HUDEP-2 (cell line): Measurements from ENCODE around the gene ART1.

Experiments used
- DNase-seq, 76 experiments: peaks; one replicate each; lab custom pipeline; 2025; ENCODE audit not compliant: unreplicated experiment in 76 of 76; lab: John Stamatoyannopoulos, UW

Gene ART1

GRCh38 chr11:3662856-3663255 lies 17.9 kb downstream of the ART1 start:
- DNase-seq, result no peak

- no peak for DNase-seq
Observed at GRCh38 chr11:3664032-3664630, 19.2 kb downstream of the ART1 start.

- DNase-seq, result no peak
Observed at GRCh38 chr11:3665336-3666022, 20.6 kb downstream of the ART1 start.

GRCh38 chr11:3666023-3666530 lies 21.1 kb downstream of the ART1 start:
- no peak for DNase-seq

GRCh38 chr11:3667149-3668035 lies 22.5 kb downstream of the ART1 start:
- DNase-seq, result no peak

GRCh38 chr11:3669128-3669527 lies 24.2 kb downstream of the ART1 start:
- no peak for DNase-seq

GRCh38 chr11:3669742-3670183 lies 24.8 kb downstream of the ART1 start:
- DNase-seq, result no peak

GRCh38 chr11:3671334-3672254 lies 26.7 kb downstream of the ART1 start, which contains the start of gene CHRNA10:
Gene CHRNA10 (minus strand): TSS chr11:3671384. CDS start chr11:3671312, 72 bp downstream.
- DNase-seq, result no peak

GRCh38 chr11:3674189-3674588 lies 29.3 kb downstream of the ART1 start:
- no peak for DNase-seq

- DNase-seq, result no peak
Observed at GRCh38 chr11:3675971-3676370, 31.0 kb downstream of the ART1 start.

- no peak for DNase-seq
Observed at GRCh38 chr11:3679077-3679476, 34.1 kb downstream of the ART1 start.

GRCh38 chr11:3683039-3683438 lies 38.1 kb downstream of the ART1 start:
- DNase-seq, result no peak

- DNase-seq, result no peak
Observed at GRCh38 chr11:3684129-3684818, 39.3 kb downstream of the ART1 start.

- DNase-seq, result peak in 21 of 76 experiments; percentile 4 to 53 (median 19)
Observed at GRCh38 chr11:3684819-3685172, 39.9 kb downstream of the ART1 start.

- no peak for DNase-seq
Observed at GRCh38 chr11:3685923-3686322, 41.0 kb downstream of the ART1 start.

GRCh38 chr11:3686751-3687150 lies 41.8 kb downstream of the ART1 start:
- no peak for DNase-seq

- DNase-seq, result no peak
Observed at GRCh38 chr11:3700410-3700809, 55.5 kb downstream of the ART1 start.

- no peak for DNase-seq
Observed at GRCh38 chr11:3700910-3701309, 56.0 kb downstream of the ART1 start.

- no peak for DNase-seq
Observed at GRCh38 chr11:3703383-3703782, 58.5 kb downstream of the ART1 start.

GRCh38 chr11:3707176-3707575 lies 62.2 kb downstream of the ART1 start:
- DNase-seq, result no peak
